Adrenal gland (tissue), 5 donors: ENCODE results near the gene VPS26B.

Experiments
- CTCF ChIP-seq, 6 experiments: fragments of 450-650 bp in 4 of 6; fragments of 200-600 bp in 2 of 6; sonication (generic) in 1 of 6; IDR thresholded peaks; 1 replicate in 5 of 6; 2 replicates in 1 of 6; pipeline versions ENCODE4 v1.5.1 to v1.8.0; 2016 to 2021; ENCODE audit warnings: antibody characterized with exemption in 6 of 6, mild to moderate bottlenecking in 2 of 6, moderate library complexity in 1 of 6
- POLR2A ChIP-seq, 2 donors: fragments of 450-650 bp; IDR thresholded peaks; one replicate each; pipeline ENCODE4 v1.6.1; 2017; ENCODE audit warnings: antibody characterized with exemption in 2 of 2, mild to moderate bottlenecking in 2 of 2, moderate library complexity in 1 of 2
- donor health status: DM: no; HTN: no; CAD: no.

GRCh38 chr11:134278356-134278755 is 53.9 kb downstream of the VPS26B start:
- TF ChIP-seq CTCF (IDR thresholded peaks at IDR 0.05) (no peak), POLR2A (IDR thresholded peaks at IDR 0.05) (no peak)
